DMS114 treated with DMSO at 0.1 percent for 48 hours (cell line): ENCODE results near the gene LRRC8A.
A peak's percentile ranks its signal among the peaks of the same experiment; 100 is the strongest.
"Not testable (repeated sequence)": the region's sequence is repeated elsewhere in the genome, so short reads cannot be mapped to it uniquely, and the experiment has no call there.

Experiments
- DNase-seq: peaks from one replicate; lab custom pipeline; 2025; ENCODE audit not compliant: unreplicated experiment; lab: John Stamatoyannopoulos, UW

LRRC8A gene

DNA sequence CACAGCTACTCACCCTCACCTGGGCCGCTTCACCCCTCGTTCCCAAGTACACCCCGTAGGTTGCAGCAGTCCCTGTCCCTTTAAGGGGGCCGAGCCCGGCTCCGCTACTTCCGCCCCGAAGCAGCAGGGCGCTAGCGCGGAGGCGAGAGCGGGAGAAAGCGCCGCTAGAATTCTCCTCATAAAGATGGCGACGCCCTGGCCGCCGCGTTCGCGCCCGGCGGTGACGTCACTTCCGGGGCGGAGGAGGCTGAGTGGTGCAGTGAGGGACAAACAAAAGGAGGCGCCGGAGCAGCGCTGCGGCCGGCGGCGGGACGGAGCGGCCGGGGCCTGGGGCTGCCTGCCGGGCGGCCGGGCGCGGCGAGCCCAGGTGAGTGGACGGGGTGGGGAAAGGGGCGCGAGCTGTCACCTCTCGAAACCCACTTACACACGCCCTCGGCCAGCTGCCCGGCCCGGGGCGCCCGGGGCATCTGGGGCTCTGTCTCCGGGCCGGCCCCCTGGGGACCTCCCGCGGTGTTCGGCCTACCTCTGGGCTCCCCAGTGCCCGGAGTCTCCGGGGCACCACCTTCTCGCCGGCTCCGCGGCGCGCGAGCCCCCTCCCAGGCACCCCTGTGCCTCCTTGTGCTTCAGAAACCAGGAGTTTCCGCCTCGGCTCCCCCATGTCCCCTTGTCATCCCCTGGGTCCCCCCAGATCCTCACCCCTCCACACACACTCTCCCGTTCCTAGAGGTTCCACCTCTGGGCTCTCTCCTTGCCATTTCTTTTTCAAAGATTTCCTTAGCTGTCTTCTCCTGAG, at the start of gene LRRC8A, which contains the start of gene KYAT1:
TSS of gene LRRC8A (plus strand) at position 250 of the 793 bp plus-strand sequence. CDS start 25,032 bp downstream, outside the sequence.
TSS of gene KYAT1 (minus strand) at position 67 of the 793 bp plus-strand sequence. CDS start 36,545 bp downstream, outside the sequence.
- DNase-seq, result peak; percentile 86

DNA sequence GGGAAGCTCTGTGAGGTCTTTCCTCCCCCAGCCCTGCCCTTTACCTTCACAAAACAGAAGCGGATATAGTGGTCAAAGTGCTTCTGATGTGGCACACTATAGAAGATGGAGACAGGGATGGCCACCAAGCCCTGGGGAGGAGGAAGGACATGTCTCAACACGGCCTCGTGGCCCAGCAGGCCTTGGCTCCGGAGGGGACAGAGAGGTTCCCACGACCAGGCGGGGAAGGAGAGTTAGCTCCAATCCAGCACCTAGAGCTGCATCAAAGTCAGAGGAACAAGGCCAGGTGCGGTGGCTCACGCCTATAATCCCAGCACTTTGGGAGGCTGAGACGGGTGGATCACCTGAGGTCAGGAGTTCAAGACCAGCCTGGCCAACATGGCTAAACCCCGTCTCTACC, 48.2 kb upstream of the LRRC8A start:
- DNase-seq, result no peak

DNA sequence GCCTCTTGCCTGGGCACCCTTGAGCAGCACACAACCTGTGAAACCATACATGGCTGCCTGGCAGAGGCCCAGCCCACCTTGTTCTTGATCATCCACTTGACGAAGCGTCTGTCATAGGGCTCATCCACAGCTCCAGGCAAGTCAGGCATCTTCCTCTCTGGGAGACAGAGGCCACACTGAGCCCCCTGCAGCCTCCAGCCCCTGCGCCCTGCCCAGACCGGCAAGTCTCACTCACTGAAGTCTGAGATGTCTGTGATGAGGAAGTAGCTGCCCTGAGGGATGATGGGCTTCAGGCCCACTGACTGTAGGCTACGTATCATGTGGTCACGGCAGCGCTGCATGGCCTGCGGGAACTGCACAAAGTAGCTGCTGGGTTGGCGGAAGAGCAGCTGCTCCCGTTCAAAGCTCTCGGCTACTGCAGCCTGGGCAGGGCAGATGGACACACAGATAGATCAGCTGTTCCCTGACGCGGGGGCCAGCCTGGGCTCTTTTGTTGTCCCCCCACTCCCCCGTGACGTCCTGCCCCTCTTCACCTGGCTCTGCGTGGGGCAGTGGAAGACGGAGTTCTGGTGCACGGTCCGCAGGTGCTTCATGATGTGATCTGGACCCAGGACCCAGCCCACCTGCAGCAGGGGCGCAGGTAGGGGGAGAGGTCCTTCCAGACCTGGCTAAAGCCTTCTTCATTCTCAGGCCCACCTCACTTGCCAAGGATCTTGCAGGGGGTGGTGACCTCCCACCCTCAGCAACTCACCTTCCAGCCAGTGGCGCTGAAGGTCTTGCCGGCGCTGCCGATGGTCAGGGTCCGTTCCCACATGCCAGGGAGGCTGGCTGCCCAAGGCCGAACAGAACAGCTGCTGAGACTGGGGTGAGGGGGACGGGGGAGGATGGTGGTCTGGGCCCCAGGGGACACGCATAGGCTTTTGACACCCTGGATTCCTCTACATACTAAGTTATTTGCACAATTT, 46.4 kb upstream of the LRRC8A start:
- DNase-seq, result no peak

DNA sequence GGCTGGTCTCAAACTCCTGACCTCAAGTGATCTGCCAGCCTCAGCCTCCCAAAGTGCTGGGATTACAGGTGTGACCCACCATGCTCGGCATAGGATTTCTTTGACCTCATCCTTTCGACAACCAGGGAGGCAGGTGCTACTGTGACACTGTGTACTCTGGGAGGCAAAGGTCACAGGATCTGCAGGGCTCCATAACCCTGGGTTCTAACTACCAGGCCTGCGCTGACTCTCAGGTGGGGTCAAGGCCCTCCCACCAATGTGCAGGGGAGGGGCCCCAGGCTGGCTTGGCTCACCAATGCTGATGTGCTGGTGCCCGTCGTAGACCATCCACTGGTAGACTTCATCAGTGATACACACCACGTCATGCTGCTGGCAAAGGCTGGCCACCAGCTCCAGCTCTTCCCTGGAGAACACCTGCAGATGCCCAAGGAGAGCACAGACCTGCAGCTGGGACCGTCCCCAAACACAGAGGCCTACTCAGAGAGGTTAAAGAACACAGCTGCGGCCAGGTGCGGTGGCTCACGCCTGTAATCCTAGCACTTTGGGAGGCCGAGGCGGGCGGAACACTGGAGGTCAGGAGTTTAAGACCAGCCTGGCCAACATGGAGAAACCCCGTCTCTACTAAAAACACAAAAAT, 45.3 kb upstream of the LRRC8A start:
- DNase-seq, result no peak

DNA sequence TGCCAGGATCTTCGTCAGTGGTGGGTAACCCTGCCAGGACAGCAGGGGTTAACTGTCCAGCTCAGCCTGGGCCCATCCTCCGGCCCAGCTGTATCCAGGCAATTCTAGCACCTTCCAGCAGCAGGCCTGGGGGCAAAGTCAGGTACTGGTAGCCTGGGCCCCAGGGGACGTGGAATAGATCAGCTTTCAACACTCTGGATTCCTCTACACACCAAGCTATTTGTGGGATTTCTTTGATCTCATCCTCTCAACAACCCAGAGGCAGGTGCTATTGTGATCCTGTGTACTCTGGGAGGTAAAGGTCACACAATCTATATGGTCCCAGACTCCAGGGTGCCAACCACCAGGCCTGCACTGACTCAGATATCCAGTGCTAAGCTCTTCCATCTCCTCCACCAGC, 43.6 kb upstream of the LRRC8A start:
- no peak for DNase-seq

DNA sequence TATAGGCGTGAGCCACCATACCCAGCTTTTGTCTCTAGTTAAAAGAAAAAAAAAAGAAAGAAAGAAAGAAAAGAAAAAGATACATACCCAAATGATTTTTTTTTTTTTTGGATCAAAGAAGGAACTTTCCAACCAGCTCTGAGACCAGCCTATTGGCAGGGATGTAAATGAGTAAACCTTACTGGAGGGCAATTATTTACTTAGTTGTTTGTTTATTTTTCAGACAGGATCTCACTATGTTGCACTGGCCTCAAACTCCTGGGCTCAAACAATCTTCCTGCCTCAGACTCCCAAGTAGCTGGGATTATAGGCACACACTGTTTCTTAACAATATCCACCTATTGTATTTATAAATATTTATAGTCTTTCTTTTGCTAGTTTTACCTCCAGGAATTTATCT, 41.4 kb upstream of the LRRC8A start:
- no peak for DNase-seq

DNA sequence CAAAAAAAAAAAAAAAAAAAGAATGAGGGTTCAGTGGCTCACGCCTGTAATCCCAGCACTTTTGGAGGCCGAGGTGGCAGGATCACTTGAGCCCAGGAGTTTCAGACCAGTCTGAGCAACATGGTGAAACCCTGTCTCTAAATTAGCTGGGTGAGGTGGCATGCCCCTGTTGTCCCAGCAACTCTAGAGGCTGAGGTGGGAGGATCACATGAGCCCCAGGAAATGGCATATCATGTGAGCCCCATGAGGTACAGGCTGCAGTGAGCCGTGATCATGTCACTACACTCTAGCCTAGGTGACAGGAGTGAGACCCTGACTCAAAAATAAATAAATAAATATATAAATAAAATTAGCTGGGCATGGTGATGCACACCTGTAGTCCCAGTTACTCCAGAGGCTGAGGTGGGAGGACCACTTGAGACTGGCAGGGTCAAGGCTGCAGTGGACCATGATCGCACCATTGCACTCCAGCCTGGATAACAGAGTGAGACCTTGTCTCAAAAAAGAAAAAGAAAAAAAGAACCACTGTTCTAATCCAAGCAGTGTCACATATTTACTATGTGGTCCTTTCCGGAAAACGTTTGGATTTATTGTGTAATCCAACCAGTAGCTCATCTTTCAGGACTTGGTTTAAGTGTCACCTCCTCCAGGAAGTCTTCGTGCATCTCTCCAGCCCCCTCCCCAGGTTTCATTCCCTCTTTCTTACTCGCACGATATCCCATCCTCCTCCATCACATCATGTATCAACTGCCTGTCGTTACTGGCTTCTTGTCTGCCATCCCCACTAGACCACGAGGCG, 40.0 kb upstream of the LRRC8A start:
- DNase-seq, result no peak

DNA sequence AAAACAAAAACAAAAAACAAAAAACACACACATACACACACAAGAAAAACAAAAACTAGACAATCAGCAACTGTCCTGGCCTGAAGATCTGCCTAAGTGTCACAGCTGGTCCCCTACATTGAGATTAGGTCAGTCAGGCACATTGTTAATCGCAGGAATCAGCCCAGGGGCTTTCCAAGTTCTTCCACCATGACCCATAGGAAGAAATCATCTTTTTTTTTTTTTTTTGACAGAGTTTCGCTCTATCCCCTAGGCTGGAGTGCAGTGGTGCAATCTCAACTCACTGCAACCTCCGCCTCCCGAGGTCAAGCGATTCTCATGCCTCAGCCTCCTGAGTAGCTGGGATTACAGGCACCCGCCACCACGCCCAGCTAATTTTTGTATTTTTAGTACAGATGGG, 38.8 kb upstream of the LRRC8A start:
- not testable (repeated sequence) for DNase-seq

DNA sequence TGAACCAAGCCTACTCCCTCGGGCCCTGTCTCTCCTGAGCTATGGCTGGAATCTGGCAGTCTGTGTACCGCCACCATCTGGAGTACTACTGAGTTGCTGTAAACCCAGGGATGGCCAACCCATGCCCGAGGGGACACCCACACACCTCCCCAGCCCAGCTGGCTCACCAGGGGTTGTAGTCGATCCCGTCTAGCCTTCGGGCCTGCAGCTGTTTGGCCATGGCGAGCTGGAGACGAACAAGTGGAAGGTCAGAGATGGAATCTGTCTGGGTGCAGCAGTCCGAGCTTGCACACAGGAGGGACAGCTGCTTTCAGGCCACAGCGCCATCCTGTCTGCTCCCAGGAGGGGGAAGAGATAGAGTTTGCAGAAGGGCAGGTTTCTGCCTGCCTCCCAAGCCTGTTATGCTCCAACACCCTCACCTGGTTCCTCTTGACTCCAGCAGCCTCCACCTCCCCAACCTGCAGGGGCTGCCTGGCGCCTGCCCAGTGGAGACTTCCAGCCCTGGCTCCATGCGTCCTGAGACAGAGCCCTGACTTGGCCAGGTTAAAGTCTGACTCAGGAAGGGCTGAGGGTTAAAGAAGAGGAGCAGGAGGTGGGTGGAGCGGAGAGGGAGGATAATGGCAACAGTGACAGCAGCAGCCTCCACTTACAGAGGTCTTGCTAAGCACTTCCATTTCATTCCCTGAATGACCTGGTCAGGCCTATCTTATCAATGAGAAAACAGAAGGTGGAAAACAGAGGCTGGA, 36.6 kb upstream of the LRRC8A start:
- DNase-seq, result no peak

DNA sequence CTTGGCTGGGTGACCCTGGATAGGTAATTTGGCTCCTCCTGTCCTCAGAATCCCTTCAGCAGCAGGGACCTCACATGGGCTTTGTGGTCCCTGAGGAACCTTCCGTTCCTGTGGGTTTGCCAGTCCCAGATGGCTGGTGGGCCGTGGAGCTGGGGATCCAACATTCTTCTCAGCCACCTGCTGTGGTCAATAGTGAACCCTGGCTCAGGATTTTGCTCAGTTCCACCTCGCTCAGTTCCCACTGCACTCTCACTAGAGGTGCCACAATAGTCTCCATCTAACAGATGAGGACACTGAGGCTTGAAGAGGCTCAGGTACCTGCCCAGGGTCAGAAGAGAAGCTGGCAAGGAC, 35.3 kb upstream of the LRRC8A start:
- no peak for DNase-seq

DNA sequence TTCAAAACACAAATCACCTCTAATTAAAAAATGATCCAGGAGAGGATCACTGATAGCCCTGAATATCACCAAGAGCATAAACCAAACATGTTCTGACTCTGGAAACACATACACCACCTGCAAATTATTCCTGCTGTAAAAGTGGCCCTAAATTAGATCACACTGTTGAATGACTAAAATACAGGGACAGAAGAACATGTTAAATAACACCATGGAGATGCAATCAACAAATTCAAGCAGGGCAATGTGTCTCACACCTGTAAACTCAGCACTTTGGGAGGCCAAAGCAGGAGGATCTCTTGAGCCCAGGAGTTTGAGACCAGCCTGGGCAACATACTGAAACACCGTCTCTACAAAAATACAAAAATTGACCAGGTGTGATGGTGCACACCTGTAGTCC, 34.1 kb upstream of the LRRC8A start:
- DNase-seq, result no peak

DNA sequence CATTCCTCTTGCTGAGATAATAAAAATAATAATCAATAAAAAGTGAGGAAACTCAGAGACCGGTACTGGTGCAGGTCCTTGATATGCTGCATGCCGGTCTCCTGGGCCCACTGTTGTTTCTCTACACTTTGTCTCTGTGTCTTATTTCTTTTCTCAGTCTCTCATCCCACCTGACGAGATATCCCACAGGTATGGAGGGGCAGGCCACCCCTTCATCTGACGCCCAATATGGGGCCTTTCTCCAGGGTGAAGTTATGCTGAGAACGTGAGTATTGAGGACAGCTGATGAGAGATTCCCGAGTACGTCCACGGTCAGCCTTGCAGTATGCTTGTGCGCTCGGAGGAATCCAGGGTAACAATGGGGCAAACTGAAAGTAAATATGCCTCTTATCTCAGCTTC, 30.9 kb upstream of the LRRC8A start:
- DNase-seq, result not testable (repeated sequence)

DNA sequence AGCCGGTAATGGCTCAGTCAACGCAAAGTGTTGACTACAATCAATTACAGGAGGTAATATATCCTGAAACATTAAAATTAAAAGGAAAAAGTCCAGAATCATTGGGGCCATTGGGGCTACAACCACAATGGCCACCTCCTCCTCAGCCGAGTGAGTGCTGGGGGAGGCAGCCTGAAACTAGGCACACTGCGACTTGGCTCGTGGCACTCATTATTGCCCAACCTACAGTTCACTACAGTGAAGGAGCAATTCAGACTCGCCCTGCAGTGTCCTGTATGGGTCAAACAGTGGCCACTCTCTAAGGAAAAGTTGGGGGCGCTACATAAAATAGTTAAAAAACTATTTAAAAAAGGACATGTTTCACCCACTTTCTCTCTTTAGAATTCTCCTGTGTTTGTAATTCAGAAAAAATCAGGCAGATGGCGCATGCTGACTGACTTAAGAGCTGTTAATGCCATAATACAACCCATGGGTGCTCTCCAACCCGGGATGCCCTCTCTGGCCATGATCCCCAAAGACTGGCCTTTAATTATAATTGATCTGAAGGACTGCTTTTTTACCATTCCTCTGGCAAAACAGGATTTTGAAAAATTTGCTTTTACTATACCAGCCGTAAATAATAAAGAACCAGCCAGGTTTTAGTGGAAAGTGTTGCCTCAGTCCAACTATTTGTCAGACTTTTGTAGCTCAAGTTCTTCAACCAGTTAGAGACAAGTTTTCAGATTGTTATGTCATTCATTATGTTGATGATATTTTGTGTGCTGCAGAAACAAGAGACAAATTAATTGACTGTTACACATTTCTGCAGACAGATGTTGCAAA, 29.9 kb upstream of the LRRC8A start:
- peak; percentile 32 for DNase-seq

DNA sequence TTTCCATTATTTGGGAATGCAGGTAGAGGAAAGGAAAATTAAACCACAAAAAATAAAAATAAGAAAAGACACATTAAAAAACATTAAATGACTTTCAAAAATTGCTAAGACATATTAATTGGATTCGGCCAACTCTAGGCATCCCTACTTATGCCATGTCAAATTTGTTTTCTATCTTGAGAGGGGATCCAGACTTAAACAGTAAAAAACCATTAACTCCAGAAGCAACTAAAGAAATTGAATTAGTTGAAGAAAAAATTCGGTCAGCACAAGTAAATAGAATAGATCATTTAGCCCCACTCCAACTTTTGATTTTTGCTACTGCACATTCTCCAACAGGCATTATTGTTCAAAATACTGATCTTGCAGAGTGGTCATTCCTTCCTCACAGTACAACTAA, 29.3 kb upstream of the LRRC8A start:
- not testable (repeated sequence) for DNase-seq

DNA sequence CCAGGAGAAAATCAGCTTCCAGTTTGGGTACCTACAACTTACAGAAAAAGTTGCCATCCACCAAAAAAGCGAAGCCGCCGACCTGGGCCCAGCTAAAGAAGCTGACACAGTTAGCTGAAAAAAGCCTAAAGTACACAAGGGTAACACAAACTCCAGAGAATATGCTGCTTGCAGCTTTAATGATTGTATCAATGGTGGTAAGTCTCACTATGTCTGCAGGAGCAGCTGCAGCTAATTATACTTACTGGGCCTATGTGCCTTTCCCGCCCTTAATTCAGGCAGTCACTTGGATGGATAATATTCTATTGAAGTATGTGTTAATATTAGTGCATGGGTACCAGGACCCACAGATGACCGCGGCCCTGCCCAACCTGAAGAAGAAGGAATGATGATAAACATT, 27.5 kb upstream of the LRRC8A start:
- not testable (repeated sequence) for DNase-seq

DNA sequence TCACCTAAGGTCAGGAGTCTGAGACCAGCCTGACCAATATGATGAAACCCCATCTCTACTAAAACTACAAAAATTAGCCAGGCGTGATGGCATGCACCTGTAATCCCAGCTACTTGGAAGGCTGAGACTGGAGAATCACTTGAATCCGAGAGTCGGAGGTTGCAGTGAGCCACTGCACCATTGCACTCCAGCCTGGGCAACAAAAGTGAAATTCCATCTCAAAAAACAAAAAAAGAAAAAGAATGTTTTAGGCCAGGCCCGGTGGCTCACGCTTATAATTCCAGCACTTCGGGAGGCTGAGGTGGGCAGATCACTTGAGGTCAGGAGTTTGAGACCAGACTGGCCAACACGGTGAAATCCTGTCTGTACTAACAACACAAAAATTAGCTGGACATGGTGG, 23.5 kb upstream of the LRRC8A start:
- DNase-seq, result not testable (repeated sequence)

DNA sequence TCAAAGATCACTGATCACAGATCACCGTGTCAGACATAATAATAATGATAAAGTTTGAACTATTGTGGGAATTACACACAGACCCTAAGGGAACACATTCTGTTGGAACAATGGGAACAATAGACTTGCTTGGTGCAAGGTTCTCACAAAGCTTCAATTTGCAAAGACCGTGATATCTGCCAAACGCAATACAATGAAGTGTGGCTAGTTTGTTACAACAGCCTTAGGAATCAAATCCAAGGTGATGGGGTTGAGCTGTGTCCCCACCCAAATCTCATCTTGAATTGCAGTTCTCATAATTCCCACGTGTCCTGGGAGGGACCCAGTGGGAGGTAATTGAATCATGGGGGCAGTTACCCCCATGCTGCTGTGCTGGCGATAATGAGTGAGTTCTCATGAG, 21.0 kb upstream of the LRRC8A start:
- DNase-seq, result no peak

DNA sequence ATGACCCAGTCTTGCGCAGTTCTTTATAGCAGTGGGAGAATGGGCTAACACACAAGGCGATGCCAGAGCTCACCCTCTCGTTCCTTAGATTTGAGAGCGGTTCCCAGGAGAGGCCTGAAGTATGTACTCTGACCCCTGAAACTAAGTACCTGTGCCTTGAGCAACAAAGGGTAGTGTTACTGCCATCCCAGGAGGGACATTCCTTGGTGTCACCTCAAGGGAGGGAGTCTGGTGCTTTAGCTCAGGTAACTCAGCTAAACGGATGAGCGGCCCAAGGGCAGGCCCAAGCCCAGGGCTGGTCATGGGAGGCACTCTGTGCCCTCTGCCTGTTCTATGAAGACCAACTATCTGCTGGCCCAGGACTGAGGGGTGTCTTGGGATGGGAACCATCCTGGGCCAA, 20.4 kb upstream of the LRRC8A start:
- DNase-seq, result no peak

DNA sequence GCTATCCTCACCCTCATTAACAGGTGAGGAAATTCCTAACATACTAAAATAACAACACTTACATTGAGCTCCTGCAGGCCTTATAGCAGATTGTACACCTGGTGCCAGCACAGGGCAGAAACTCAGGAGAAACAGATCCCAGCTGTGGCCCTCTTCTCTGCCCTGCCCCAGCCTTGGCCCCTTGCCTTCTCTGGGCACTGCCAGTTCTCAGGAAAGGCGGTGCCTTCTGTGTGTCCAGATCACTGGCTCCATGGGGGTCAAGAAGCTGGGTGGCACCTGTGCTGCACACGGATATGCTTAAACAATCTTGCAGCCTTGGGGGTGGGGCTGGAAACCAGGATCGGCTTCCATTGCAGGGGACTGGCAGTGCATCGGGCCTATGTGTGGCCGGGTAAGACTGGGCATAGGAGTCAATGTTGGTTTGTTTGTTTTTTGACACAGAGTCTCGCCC, 19.5 kb upstream of the LRRC8A start:
- DNase-seq, result no peak
